DMS53 treated with DMSO at 0.1 percent for 48 hours (cell line): ENCODE data around the gene GLDN.

Source experiments
- DNase-seq: peaks from one replicate; lab custom pipeline; 2025; ENCODE audit not compliant: unreplicated experiment; lab: John Stamatoyannopoulos, UW

The GLDN gene

DNA sequence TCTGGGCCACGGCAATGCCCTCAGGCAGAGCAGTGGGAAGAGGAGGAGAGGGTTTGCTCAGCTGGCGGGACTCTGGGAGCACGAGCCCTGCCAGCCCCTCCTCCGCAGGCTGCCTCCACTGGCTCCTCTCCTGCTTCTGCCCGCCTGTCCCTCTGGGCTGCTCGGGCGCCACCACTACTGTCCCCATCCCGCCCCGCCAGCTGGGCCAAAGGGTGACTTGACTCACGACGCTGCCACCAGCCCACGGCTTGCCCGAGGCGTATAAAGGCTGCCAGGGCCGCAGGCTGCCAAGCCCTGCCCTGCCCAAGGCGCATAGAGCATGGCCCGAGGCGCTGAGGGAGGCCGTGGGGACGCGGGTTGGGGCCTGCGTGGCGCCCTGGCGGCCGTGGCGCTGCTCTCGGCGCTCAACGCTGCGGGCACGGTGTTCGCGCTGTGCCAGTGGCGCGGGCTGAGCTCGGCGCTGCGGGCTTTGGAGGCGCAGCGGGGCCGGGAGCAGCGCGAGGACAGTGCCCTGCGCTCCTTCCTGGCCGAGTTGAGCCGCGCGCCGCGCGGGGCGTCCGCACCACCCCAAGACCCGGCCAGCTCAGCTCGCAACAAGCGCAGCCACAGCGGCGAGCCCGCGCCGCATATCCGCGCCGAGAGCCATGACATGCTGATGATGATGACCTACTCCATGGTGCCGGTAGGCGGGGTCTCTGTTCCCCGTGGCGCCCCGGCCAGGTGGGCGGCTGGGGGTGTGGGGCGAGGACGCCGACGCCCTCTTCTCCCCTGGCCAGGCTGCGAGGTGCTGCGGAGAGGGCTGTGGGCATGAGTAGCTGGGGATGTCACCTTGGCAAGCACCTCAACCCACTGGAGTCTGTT lies at the start of gene GLDN:
Gene GLDN, plus strand, starts transcription at position 290 of the 861 bp plus-strand sequence. Its CDS starts 30 bp downstream, at position 320.
- DNase-seq = no peak

- no peak for DNase-seq
Measured at GRCh38 chr15:51298620-51299019, 42.8 kb upstream of the GLDN start.

DNA sequence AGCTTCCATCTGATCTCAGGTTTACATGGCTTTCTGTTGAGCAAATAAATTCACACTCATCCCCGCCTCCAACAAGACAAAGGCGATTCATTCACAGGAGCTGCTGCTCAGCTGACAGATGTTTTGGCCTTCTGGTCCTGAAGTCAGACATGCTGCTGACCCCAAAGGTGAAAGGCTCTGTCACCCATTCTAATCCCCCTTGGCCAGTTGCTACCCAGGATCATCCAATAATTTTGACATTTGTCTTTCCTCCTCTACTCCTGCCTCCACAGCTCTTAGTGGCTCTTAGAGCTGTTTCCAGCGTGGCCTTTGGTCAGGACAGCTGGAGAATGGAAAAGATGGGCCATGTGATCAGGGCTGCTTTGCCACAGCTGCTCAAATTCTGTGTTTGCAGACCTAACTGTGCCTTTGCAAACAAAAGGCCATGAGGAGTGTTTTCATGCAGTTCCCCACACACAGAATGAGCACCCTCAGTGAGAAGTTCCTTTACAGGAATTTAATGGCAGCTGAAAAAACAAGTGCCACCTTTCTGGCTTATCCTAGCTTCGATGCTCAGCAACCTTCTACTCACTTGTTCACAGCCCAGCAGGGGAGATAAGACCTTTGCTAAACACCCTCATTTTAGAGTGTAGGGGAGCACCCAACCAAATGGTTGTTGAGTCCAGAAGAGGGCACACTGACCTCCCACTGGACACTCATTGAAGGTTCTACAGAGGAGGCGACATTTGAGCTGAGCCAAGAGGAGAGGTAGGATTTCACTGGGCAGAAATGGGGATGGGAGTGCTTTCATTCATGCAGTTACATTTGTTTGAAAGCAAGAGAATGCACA lies 42.1 kb upstream of the GLDN start:
- peak; percentile 87 for DNase-seq

- no peak for DNase-seq
Measured at GRCh38 chr15:51302480-51302879, 39.0 kb upstream of the GLDN start.

DNA sequence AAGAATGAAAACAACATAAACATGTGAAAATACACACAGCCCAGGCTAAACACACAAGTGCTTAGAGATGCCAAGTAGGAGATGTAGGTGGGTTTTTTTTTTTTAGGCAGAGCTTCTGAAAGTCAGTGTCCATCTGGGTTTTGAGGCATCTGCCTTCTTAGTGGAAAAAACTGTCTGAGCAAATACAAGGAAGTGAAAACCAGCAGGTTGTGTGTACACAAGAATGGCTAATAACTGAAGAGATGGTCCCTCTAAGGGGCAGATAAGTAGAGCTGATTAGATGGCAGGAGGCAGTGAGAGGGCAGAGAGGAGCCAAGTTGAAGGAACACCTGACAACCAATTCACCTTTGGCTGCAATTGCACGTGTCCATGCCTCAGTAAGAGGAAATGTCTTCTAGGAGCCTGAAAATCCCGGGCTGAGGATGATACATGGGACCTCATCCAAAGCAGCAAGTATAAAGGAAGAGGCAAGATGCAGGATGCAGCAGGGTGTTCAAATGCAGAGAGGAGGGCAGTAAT lies 37.9 kb upstream of the GLDN start:
- DNase-seq = peak; percentile 35

- no peak for DNase-seq
Measured at GRCh38 chr15:51307325-51307724, 34.1 kb upstream of the GLDN start.

DNA sequence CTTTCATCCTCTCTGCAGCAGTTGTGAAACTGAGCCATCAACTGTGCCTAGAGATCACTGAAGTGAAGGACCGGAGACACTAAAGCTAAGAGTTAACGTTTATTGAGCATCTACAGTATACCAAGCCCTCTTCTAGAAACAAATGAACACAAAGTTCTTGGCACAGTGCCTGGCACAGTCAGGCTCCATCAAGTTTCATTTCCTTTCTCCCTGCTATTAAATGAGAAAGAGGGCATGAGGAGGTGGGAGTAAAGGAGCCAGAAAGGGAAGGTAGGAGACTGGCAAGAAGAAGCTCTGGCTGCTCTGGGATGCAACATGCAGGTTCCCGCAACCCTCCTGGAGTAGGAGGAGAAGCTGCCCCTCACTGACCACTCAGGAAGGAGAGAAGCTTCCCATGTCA lies 33.6 kb upstream of the GLDN start:
- no peak for DNase-seq

DNA sequence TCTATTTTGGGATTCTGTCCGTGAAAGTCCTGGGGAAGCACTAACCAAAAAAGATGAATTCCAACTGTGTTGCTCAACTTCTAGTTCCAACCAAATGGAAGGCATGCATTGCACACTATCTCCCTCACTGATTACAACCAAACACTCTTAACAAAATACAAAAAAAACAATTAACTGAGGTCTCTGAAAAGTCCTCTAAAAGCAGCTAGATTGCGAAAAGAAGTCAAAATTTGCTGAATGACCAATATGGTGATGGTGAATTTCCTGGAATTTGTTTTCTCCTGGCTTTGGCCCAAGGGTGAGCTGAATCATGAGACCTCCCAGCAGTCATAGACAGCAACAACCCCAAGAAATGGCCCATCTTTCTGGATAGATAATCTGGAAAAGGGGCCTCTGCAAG lies 31.4 kb upstream of the GLDN start:
- no peak for DNase-seq

DNA sequence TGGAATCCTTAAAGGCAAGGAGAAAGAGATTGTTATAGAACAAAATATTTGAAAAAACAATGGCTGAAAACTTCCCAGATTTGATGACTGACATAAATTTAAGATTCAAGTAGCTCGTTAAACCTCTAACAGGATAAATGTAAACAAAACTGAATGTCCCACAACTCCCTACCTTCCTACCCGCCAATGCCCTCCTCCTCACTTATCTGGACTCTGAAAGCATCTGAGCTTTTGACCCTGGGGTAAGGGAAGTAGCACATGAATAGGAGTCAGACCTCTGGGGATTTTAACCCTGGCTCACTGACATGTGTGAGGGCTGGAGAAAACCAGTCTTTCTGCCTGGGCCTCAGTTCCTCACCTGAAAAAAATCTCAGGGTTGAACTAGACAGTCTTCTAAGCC lies 29.9 kb upstream of the GLDN start:
- no peak for DNase-seq

- DNase-seq = peak; percentile 18
Measured at GRCh38 chr15:51312166-51313073, 29.0 kb upstream of the GLDN start.

- peak; percentile 13 for DNase-seq
Measured at GRCh38 chr15:51313074-51313393, 28.4 kb upstream of the GLDN start.

DNA sequence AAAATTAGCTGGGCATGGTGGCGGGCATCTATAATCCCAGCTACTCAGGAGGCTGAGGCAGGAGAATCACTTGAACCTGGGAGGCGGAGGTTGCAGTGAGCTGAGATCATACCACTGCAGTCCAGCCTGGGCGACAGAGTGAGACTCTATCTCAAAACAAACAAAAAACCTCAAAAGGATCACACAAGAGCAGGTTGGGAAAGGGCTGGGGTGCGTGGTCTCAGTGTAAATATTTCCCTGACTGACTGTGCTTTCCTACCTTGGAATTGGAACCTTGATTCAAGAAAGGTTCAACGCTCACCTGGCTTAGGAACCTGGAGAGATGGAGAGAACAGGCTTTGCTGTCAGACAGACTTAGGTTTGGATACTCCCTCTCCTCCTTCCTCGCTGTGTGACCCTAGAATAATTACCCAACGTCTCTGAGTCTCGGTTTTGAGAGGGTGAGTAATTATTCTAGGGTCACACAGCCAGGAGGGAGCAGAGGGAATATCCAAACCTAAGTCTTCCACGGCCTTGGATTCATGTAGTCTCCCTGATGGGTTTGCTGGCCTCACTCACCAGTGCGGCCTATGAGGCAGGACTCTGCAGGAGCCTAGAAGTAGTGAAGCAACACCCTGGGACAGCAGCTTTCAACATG lies 27.7 kb upstream of the GLDN start:
- DNase-seq = no peak

- DNase-seq = no peak
Measured at GRCh38 chr15:51314391-51315337, 26.8 kb upstream of the GLDN start.

DNA sequence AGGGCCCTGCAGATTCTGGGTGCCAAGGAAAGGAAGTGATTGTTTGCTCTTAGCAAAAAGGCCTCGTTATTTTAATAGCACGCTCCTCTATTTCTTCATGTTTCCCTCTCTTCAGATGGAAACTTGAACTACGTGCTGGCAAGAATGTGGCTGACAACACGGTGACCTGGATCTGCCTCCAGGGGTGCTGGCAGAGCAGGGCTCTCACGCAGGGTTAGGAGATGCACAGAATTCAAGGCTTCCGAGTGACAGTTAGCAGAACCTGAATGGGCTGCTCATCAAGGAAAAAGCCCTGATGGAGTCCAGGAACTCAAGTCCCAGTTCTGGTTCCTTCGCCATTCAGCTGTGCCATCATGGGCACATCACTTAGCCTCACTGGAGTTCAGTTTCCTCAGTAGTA lies 25.7 kb upstream of the GLDN start:
- DNase-seq = no peak

GRCh38 chr15:51316636-51317035 lies 24.8 kb upstream of the GLDN start:
- DNase-seq = no peak

DNA sequence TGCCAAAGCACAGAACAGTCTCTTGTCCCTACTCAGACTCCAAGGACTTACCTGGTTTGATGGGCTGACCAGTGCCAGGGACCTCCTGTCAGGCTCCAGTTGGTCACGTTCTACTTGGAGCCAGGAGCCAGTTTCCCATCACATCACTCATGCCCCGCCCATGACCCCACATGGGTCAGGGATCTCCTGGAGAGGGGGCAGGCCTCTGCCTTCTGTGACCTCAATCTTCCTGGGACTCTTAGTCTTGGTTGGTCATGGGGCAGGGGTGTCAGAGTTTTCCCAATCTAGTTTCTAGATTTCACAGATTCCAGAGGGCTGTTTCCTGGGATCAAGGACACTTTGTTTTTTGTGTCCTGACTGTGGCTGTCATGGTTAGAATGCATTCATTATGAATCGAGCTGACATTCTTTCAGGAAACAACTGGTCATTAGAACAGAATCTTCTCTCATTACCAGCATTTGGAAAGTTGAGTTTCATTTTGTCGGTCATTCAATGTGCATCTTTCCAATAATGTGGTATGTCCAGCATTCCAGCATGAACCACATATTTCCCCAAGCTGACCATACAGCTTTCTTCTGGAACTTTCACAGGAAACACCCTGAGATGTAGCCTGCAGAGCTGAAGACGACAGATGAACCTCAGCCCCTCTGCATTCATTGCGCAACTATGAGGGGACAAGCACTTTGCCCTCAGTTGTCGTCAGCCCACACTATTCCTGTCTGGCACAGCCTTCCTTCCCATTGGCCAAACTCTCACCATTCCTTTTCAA lies 22.9 kb upstream of the GLDN start:
- no peak for DNase-seq

GRCh38 chr15:51319539-51319938 lies 21.9 kb upstream of the GLDN start:
- no peak for DNase-seq

GRCh38 chr15:51320843-51321242 lies 20.6 kb upstream of the GLDN start:
- no peak for DNase-seq

- no peak for DNase-seq
Measured at GRCh38 chr15:51321316-51321715, 20.1 kb upstream of the GLDN start.
